Stimulated activated CD4-positive, alpha-beta T cell treated with anti-CD3 and anti-CD28 coated beads, TNF-alpha, amount 100 ng/mL, for 24 hours (primary cell): Measurements from ENCODE around the gene ACTN4.

Source experiments
- DNase-seq, 3 experiments: peaks; one replicate each; pipeline ENCODE4 v3.0.0-alpha.2; 2020; ENCODE audit warnings: low read depth in 3 of 3

Gene ACTN4

GRCh38 chr19:38678217-38678890 is 30.9 kb downstream of the ACTN4 start:
- no peak for DNase-seq

- DNase-seq, result no peak
Observed at GRCh38 chr19:38678891-38679494, 31.5 kb downstream of the ACTN4 start.

- DNase-seq, result no peak
Observed at GRCh38 chr19:38679839-38680238, 32.4 kb downstream of the ACTN4 start.

- no peak for DNase-seq
Observed at GRCh38 chr19:38682195-38682867, 34.9 kb downstream of the ACTN4 start.

GRCh38 chr19:38682872-38683392 is 35.5 kb downstream of the ACTN4 start:
- no peak for DNase-seq

- peak in 1 of 3 experiments; percentile 35 for DNase-seq
Observed at GRCh38 chr19:38683393-38684077, 36.1 kb downstream of the ACTN4 start.

- DNase-seq, result peak in 1 of 3 experiments; percentile 29
Observed at GRCh38 chr19:38684078-38684861, 36.8 kb downstream of the ACTN4 start.

GRCh38 chr19:38684862-38685665 is 37.6 kb downstream of the ACTN4 start:
- no peak for DNase-seq

GRCh38 chr19:38685666-38686529 is 38.4 kb downstream of the ACTN4 start:
- no peak for DNase-seq

GRCh38 chr19:38686530-38686888 is 39.1 kb downstream of the ACTN4 start:
- DNase-seq, result peak in 1 of 3 experiments; percentile 24

- DNase-seq, result no peak
Observed at GRCh38 chr19:38687837-38688378, 40.5 kb downstream of the ACTN4 start.

GRCh38 chr19:38690146-38690545 is 42.7 kb downstream of the ACTN4 start:
- no peak for DNase-seq

- DNase-seq, result no peak
Observed at GRCh38 chr19:38690832-38691231, 43.4 kb downstream of the ACTN4 start.

- no peak for DNase-seq
Observed at GRCh38 chr19:38691938-38692457, 44.5 kb downstream of the ACTN4 start.

- no peak for DNase-seq
Observed at GRCh38 chr19:38692458-38693379, 45.3 kb downstream of the ACTN4 start.

GRCh38 chr19:38693380-38694223 is 46.2 kb downstream of the ACTN4 start:
- DNase-seq, result no peak

GRCh38 chr19:38695317-38695683 is 47.9 kb downstream of the ACTN4 start:
- no peak for DNase-seq
